Stimulated activated CD8-positive, alpha-beta memory T cell treated with anti-CD3 and anti-CD28 coated beads, Interleukin-4, amount 100 ng/mL, for 4 hours (primary cell): ENCODE data around the gene HOTAIR.

Experiments
- DNase-seq, 2 donors: peaks; one replicate each; pipeline ENCODE4 v3.0.0-alpha.2; 2020; ENCODE audit warnings: low read depth in 2 of 2, low spot score in 1 of 2

The HOTAIR gene

GRCh38 chr12:53948650-53949593 is 25.8 kb downstream of the HOTAIR start:
- DNase-seq, result no peak

DNA sequence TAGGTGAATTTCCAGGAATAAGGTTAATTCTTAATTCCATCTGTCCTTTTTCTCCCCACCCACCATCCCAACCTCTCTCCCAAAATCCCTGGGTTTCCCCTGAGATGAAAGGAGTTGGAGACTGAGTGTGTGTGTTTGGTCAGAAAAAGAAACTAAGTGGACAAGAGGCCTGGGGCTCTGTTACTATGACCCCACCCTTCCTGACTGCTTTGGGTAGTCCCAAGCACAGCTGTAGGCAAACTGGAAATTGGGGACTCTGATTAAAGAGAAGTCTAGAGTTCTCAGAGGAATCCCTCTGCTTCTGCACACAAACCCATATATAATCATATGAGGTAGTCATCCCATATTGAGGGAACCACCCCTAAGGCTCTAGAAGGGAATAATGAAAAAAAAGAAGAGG is 27.0 kb downstream of the HOTAIR start:
- no peak for DNase-seq

GRCh38 chr12:53944907-53945847 is 29.6 kb downstream of the HOTAIR start:
- DNase-seq, result no peak

DNA sequence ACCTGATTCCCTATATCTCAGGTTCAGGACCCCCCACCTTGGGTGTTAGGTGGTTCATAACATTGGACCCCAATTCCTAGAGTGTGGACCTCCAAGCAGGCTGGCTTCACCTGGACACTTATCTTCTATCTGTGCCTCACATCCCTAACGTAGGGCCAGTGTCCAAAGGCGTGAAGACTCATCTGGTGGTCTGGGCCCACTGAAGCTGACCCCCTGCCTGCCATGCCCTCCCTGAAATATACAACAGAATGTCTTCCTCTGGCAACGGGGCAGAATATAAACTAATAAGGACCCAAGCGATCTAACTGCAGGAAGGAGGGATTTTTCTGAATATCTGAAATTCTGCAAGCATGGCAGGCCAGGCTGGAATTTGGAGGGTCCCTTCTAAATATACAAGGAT is 30.5 kb downstream of the HOTAIR start:
- DNase-seq, result no peak

GRCh38 chr12:53942467-53942997 is 32.2 kb downstream of the HOTAIR start:
- no peak for DNase-seq

GRCh38 chr12:53941750-53942149 is 33.0 kb downstream of the HOTAIR start:
- DNase-seq, result no peak

DNA sequence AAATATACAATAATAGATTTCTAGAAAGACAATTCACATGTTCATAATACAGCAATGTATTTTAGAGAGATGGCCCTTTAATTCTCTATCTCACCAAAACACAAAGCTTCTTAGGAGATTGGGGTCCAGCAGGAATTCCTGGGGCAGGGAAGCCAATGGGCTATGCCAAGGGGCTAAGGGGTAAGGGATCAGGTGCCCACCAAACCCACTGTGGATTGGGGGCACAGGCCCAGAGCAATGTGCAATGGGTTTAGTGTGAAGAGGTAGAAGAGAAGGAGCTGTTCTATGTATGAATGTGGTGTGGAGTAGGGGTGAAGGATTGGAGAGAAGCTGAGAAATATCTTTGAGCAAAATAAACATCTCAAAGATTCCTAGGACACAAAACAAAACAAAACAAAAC is 33.6 kb downstream of the HOTAIR start:
- no peak for DNase-seq

GRCh38 chr12:53940443-53941014 is 34.2 kb downstream of the HOTAIR start:
- DNase-seq, result no peak

- DNase-seq, result no peak
These were observed 35.3 kb downstream of the HOTAIR start for GRCh38 chr12:53939141-53940108.

DNA sequence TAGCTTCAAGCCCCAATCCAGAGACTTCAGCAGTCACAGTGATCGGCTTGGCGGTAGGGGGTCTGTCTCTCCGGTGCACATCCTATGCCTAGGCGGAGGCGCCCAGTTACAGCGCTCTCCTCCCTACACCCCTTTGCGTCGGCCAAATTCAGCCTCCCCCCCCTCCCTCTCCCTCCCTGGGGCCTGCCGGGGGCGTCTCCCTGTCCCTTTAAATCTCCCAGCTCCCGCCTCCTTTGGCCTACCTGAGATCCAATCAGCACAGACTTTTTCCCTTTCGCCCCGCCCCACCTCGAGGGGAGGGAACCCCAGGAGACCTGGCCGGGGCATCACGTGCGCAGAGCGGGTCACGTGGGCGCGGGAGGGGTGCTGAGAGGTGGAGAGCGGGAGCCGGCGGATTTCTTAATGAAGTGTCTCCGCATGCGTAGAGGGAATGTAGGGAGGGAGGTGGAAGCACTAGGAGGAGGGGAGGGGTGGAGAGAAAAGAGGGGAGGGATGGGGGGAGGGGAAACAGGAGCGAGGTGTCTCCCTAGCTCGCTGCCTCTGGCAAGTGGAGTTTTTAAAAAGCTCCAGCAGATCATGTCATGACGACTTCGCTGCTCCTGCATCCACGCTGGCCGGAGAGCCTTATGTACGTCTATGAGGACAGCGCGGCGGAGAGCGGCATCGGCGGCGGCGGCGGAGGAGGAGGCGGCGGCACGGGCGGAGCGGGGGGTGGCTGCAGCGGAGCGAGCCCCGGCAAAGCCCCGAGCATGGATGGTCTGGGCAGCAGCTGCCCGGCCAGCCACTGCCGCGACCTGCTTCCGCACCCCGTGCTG is 36.2 kb downstream of the HOTAIR start, which contains the start of gene HOXC13:
Gene HOXC13, plus strand, starts transcription at position 506 of the 815 bp plus-strand sequence. Its CDS starts 76 bp downstream, at position 582.
- no peak for DNase-seq

DNA sequence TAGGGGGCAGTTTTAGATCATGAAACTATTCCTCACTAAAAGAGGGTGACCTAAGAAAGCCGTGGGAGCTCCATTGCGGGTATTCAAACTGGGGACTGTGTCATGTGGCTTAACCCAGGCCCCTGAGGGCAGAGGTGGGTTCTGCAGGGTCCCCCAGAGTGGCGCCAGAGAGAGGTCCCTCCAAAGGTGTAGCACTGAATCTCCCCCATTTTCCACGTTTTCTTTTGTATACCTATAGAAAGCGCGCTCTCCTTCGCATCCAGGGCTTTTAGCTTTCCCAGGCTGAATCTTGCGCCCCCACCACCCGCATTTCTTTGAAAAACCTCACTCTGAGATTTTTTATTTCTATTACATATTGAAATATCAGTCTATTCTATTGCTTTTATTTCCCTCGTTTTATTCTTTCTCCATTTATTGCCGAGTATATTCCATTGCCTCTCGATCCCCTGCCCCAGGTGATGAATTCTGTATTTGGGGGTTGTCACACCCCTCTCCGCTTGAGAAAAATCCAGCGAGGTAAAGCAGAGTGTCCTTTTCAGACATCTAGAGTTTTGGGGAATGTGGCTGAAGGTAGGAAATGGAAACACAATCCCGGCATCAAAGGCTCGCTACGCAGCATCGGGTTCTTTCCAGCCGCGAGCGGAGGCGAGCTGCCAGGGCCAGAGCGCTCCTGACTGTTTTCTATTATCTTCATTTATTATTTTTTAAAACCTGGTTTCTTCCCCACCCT is 37.0 kb downstream of the HOTAIR start:
- DNase-seq, result no peak

GRCh38 chr12:53937099-53937498 is 37.7 kb downstream of the HOTAIR start:
- no peak for DNase-seq

DNA sequence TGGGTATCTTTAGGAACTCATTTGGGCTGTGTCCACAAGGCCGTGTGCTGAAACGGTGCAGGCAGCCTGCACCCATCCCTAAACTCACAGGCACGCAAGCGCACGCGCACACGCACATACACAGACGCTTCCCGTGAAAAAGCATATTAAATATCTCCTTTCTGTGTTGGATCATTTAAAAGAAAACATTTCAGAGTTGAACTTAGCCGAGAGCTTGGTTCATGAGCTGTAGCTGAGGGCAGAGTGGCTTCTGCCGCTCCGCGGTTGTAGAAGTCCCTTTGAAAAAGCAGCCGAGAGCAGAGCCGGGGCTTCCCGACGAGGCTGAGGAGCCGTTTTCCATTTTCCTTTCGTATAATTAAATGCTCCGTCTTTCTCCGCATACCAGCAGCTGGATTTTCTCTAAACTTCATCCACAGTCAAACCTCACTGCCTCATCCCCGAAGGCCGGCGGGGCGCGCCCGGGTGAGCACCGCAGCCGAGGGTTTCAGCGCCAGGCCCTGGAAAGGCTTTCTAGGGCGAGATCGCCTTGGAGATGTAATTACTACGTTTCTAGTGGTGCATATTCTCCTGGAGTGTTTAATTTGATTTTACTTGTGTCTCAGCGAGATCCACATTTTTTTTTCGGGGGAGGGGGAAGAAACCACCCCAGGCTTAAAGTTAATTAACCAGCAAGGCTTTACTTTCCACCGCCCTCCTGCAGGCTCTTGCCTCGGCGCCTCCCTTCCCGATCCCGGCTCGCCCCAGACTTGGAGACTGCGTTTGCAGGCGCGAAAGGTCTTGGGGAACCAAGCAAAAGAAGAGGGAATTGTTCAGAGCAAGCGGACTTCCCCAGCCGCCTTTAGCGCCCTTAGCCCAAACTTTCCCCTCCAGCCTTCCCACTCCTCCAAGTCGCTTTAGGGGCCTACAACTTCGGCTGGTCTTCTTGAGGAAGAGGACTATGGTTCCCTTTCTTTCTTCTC is 39.1 kb downstream of the HOTAIR start:
- no peak for DNase-seq

DNA sequence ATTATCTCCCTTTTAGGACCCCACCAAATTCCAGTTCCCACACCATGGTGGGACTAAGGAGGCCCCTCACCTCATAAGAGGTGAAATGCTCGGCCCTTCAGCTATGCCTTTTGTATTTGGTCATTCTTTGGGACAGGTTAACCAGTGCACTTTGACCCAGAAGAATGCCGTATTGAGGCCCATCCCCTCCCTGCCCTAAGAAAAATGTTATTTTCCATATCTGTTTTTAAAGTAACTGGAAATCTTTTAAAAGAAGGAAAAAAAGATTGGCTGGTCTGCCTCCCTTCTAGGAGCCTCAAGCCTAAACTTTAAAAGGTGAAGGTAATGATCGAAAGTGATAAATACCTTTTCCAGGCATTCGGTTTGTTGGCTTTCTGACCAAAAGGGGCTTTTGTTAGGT is 41.8 kb downstream of the HOTAIR start:
- no peak for DNase-seq

- no peak for DNase-seq
These were observed 42.7 kb downstream of the HOTAIR start for GRCh38 chr12:53931844-53932581.

DNA sequence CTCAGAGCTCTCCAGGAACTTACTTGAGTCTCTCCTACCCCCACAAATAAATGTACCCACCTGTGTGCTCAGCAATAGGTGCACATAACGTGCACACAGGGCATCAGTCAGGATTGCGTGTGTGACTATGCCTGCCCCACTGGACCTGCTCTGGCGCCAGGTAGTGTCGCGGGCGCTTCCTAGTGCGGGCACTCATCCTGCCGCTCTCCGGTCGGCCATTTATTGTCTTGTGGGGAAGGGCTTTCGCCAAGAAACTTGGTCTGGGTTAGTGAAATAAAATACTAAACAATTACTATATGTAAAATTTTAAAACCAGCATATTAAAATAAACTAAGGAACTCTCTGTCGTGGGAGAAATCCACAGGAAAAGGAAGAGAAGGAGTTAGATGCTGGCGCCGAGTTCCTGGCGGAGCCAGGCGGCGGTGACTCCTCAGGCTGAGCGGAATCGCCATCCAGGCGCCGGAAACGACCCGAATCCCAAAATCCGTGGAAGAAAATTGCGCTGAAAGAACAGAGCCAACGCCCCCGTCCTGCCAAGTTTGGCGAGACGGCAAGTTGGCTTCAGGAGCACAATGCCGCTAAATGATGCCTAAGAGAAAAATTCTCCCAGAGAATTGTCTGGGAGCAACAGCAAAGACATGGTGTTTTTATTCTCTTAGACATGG is 44.0 kb downstream of the HOTAIR start:
- no peak for DNase-seq
